NCI-H748 treated with DMSO at 0.1 percent for 48 hours (cell line): ENCODE data around the gene YWHAB.
"Not testable (repeated sequence)": the region's sequence is repeated elsewhere in the genome, so short reads cannot be mapped to it uniquely, and the experiment has no call there.

Experiments
- DNase-seq: peaks from one replicate; lab custom pipeline; 2025; lab: John Stamatoyannopoulos, UW

The YWHAB gene

DNA sequence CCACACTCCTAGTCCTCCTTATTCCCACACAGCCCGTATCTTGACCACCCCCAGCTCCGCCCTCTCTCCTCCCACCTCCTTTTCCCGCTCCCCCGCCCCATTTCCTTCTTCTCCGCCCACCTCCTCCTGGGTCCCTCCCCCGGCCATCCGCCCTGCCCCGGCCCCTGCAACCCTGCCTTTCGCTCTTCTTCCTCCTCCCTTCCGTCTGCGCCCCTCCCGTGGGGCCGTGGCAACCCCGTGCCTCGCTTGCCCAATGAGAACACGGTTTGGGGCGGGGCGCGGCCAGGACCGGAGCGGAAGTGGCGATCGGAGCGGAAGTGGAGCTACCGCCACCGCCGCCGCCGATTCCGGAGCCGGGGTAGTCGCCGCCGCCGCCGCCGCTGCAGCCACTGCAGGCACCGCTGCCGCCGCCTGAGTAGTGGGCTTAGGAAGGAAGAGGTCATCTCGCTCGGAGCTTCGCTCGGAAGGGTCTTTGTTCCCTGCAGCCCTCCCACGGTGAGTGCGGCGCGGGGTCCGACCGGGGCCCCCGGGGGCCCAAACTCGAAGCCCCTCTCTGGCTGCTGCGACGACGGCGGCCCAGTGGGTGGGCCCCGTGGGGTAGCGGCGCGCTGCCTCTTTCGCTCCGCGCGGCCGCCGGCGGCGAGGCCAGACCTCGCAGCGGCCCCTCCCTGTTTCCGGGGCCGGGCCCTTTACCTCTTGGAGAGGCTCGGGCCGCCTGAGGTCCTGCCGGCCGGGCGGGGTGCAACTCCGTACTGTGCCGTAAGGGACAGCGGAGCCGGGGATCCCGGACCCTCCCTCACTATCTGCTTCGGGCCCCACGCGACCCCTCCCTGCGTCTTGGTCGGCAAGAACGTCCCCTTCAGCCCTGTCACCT is at the start of gene YWHAB:
YWHAB (plus strand) TSS at position 314 of the 874 bp plus-strand sequence. CDS start 15,829 bp downstream, outside the sequence.
- peak; percentile 83 for DNase-seq

GRCh38 chr20:44836601-44837120 is 48.8 kb upstream of the YWHAB start:
- no peak for DNase-seq

GRCh38 chr20:44837946-44838345 is 47.6 kb upstream of the YWHAB start:
- no peak for DNase-seq

DNA sequence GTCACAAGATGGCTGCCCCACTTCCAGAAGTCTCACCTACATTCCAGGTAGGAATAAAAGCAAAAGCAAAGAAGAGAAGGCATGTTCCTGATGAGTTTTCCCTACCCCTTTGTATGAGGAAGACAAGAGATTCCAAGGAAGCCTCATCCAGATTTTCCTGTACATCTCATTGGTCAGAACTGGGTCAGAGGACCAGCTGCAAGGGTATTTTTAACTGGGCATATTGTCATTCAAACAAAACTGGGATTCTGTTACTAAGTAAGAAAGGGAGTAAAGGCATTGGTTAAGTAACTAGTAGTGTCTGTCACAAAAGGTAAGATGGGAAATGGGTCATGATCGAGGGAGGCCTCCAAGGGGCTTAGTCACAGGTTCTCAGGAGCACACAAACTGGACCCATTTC is 47.0 kb upstream of the YWHAB start:
- no peak for DNase-seq

DNA sequence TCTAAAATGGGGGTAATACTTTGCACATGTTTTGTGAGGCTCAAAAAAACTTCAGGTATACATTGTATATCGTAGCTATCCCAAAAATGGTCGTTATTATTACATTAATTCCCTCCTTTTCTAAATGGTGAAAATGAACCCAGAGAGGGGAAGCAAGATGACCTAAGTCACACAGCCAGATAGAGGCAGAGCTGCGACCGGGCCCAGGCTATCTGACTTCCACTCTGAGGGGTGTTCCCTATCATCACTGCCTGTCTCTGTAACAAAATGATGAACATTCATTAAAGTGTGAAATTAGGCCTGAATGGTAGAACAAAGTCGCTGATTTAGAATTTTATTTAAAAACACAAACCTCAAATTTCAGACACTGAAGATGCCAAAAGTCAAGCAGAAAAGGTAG is 46.0 kb upstream of the YWHAB start:
- no peak for DNase-seq

- DNase-seq: no peak
Measured at GRCh38 chr20:44840826-44841225, 44.7 kb upstream of the YWHAB start.

- DNase-seq: no peak
Measured at GRCh38 chr20:44841955-44842354, 43.5 kb upstream of the YWHAB start.

DNA sequence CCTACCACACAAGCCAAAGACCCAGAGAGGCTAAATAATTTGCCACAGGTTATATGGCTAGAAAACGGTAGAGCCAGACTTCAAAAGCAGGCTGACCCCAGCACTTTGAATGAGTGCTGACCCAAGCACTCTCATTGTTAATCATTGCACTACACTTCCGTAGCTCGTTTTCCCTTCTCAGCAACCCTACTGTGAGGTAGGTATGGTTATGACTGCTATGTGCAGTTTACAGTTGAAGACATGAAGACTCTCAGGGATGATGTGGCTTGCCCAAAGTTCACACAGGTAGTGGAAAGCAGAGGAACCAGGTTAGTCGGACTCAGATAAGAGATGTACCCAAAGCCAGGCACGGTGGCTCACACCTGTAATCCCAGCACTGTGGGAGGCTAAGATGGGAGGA is 41.6 kb upstream of the YWHAB start:
- DNase-seq: no peak

- no peak for DNase-seq
Measured at GRCh38 chr20:44848254-44849015, 37.1 kb upstream of the YWHAB start.

GRCh38 chr20:44849703-44850102 is 35.8 kb upstream of the YWHAB start:
- no peak for DNase-seq

GRCh38 chr20:44850272-44850671 is 35.2 kb upstream of the YWHAB start:
- no peak for DNase-seq

DNA sequence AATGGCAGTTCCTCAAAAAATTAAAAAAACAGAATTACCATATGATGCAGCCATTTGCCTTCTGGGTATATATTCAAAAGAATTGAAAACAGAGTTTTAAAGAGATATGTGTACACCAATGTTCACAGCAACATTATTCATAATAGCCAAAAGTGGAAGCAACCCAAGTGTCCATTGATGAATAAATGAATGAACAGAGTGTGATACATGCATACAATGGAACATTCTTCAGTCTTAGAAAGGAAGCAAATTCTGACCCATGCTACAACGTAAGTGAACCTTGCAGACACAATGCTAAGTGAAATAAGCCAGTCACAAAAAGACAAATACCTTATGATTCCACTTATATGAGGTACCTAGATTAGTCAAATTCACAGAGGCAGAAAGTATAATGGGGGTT is 34.7 kb upstream of the YWHAB start:
- DNase-seq: no peak

- DNase-seq: no peak
Measured at GRCh38 chr20:44851545-44851944, 34.0 kb upstream of the YWHAB start.

DNA sequence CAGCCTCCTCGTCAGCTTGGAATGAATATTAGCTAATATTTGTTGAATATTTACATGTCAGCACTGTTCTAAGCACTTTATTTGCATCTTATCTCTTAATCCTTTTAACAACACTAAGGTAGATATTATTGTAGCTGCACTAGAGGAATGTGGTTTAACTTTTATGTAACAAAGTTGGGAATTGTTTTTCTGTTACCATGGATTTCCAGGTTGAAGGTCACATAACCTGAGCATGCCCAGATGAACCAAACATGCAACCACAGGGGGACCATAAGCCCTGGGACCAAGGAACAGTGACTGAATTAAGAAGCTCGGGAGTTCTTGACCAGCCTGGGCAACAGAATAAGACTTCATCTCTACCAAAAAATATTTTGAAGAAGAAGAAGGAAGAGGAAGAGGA is 29.1 kb upstream of the YWHAB start:
- no peak for DNase-seq

DNA sequence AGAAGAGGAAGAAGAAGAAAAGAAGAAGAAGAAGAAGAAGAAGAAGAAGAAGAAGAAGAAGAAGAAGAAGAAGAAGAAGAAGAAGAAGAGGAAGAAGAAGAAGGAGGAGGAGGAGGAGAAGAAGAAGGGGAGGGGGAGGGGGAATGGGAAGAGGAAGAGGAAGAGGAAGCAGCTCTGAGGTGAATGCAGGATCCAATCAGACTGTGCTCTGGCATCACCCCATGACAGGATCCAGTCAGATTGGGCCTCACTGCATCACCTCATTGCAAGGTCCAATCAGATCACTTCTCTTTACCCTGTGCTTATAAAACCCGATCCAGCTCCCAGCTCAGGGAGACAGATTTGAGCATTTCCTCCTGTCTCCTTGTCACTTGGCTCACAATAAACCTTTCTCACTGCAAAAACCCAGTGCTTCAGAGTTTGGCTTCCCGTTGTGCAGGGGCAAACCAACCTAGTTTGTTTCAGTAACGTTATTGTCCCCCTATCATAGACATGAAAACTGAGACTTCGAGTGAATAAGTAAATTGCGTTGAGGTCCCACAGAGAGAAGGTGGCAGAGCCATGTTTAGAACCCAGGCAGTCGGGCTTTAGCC is 28.6 kb upstream of the YWHAB start:
- DNase-seq: no peak

GRCh38 chr20:44858606-44859360 is 26.7 kb upstream of the YWHAB start:
- DNase-seq: no peak

- DNase-seq: no peak
Measured at GRCh38 chr20:44861531-44862006, 23.9 kb upstream of the YWHAB start.

DNA sequence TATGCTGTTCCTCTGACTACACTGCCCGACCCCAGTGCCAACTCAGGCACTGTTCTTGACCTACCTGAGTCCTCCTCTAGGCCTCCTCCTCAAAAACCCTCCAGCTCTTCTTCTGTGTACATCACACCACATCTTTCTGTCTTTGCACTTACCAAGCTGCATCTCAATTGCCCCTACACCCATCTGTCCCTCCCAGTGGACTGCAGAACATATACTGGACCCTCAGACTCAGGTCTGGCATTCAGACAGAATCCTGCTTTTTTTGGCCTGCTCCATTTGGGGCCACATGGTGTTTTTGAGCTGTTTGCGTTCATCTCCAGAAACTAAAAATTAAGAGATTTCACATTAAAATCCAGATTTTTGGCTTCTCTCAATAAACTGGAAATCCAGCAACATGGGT is 23.2 kb upstream of the YWHAB start:
- DNase-seq: no peak

DNA sequence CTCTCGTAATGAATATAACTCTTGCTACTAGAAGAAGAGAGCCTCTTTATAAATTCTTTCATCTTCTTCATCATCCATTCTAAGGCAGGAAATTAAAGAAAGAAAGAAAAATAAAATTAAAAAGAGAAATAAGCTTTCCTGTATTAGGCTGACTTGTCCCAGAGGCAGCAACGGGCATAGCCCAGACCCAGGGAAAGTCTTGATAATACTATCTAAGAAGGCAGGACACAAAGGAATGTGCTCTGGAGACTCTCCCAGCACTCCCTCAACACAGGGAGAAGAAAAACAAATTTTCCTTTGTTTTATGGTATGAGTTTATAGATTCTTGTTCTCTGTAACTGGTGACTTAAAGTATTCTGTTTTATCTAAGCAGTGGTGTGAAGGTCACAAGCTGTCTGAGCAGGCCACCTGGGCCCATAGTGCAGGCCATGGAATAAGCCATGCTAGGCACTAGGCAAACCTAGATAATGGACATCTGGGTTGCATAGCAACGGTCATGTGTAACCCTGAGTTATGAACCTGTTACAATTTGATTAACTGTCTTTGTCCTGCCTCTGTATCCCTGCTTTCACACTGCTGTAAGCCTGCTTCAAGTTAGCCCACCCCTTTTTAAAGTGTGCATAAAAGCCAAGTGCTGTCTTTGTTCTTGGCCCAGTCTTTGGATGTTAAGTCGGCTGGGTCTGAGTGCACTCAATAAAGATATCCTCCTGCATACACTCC is 22.0 kb upstream of the YWHAB start:
- not testable (repeated sequence) for DNase-seq

DNA sequence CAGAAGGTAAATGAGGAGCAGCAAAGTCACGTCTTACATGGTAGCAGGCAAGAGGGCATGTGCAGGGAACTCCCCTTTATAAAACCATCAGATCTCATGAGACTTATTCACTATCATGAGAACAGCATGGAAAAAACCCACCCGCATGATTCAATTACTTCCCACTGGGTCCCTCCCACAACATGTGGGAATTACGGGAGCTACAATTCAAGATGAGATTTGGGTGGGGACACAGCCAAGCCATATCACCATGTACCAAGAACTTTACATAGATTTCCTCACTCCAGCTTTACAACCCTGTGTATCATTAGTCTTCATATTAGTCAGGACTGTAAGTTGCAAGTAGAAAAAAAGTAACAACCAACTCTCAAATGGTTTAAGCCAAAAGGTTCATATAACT is 21.0 kb upstream of the YWHAB start:
- not testable (repeated sequence) for DNase-seq

DNA sequence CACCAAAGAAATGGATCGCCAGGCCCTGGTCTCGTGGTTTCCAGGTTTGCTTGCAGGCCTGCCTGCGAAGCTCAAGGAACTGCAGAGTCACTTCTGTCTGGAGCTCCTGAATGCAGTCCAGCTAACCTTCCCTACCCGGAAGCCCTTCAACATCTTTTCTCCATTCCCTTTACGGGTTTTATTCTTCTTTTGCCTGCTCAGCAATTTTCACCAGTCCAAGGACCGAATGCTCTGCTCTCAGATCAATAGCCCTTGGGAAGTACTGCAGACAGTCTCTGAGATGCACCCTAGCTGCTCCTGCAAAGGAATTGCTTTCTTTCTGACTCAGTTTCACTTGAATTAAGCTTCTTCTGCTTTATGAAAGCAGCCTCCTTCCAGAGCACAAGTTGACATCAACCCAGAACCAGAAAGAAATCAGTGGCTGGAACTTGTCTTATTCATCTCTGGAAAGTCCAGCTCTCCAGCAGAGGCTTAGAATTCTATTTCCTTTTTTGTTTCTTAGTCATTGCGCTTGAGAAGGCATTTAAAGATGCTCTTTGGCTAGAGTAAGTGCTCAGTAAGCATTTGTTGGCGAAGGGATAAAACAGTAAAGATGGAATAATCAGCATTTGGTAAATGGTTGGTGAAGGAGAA is 18.7 kb upstream of the YWHAB start:
- DNase-seq: no peak
